HepG2 (cell line): ENCODE measurements around the gene DNMBP. TPM values are rescaled to one million over a fixed set of nuclear protein-coding genes. Genes with fewer than 3 reads are reported as not detected.

Source experiments
- ATF7 ChIP-seq, 2 experiments: fragments of 450-650 bp in 1 of 2; sonication (generic) in 1 of 2; formaldehyde crosslinking in 1 of 2; IDR thresholded peaks; 2 replicates each; pipeline versions ENCODE4 v1.4.0 to v1.6.1; 2016 to 2020; ENCODE audit warnings: antibody characterized with exemption in 1 of 2, mild to moderate bottlenecking in 1 of 2, missing genetic modification reagents in 1 of 2
- CBFB ChIP-seq: sonication (generic); formaldehyde crosslinking; IDR thresholded peaks from 2 replicates; pipeline ENCODE4 v1.4.0; 2020; ENCODE audit warnings: missing genetic modification reagents
- CENPX ChIP-seq: sonication (generic); formaldehyde crosslinking; IDR thresholded peaks from 2 replicates; pipeline ENCODE4 v1.9.0; 2021; ENCODE audit warnings: mild to moderate bottlenecking, missing genetic modification reagents, moderate library complexity
- GATAD2A ChIP-seq: IDR thresholded peaks from 2 replicates; pipeline ENCODE4 v1.6.1; 2016
- HOXD1 ChIP-seq: sonication (generic); formaldehyde crosslinking; IDR thresholded peaks from 2 replicates; pipeline ENCODE4 v1.5.0; 2020; ENCODE audit warnings: missing genetic modification reagents
- IRF9 ChIP-seq: sonication (generic); formaldehyde crosslinking; IDR thresholded peaks from 2 replicates; pipeline ENCODE4 v1.8.0; 2022; ENCODE audit warnings: missing genetic modification reagents, mild to moderate bottlenecking, borderline replicate concordance
- JDP2 ChIP-seq: sonication (generic); formaldehyde crosslinking; IDR thresholded peaks from 2 replicates; pipeline ENCODE4 v1.8.1; 2022; ENCODE audit warnings: missing genetic modification reagents, borderline replicate concordance
- KLF9 ChIP-seq: IDR thresholded peaks from 2 replicates; pipeline ENCODE4 v1.6.1; 2016; ENCODE audit warnings: low read depth
- MBNL3 ChIP-seq: fragments of 250-450 bp; sonication (Bioruptor Pico); conservative IDR thresholded peaks from 2 replicates; pipeline ENCODE4 v1.8.0; 2022; ENCODE audit warnings: mild to moderate bottlenecking, inconsistent platforms
- NFAT5 ChIP-seq: sonication (generic); formaldehyde crosslinking; IDR thresholded peaks from 2 replicates; pipeline ENCODE4 v1.4.0; 2020; ENCODE audit warnings: missing genetic modification reagents
- NR2F1 ChIP-seq, 2 experiments: fragments of 450-650 bp in 1 of 2; formaldehyde crosslinking in 1 of 2; IDR thresholded peaks; 2 replicates each; pipeline versions ENCODE4 v1.5.0 to v1.6.1; 2016 to 2020; ENCODE audit warnings: mild to moderate bottlenecking in 1 of 2, missing compliant biosample characterization in 1 of 2, missing genetic modification reagents in 1 of 2, moderate library complexity in 1 of 2
- PREB ChIP-seq: sonication (generic); formaldehyde crosslinking; IDR thresholded peaks from 2 replicates; pipeline ENCODE4 v1.4.0; 2020; ENCODE audit warnings: missing genetic modification reagents
- TMF1 ChIP-seq: sonication (generic); formaldehyde crosslinking; IDR thresholded peaks from 2 replicates; pipeline ENCODE4 v1.8.1; 2022; ENCODE audit warnings: low read depth, missing genetic modification reagents
- ZEB1 ChIP-seq: IDR thresholded peaks from 2 replicates; pipeline ENCODE4 v1.6.1; 2012; ENCODE audit warnings: mild to moderate bottlenecking, low read depth, inconsistent platforms; ENCODE audit not compliant: insufficient replicate concordance
- ZFP90 ChIP-seq: sonication (generic); formaldehyde crosslinking; IDR thresholded peaks from 2 replicates; pipeline ENCODE4 v1.8.0; 2022; ENCODE audit warnings: missing genetic modification reagents, mild to moderate bottlenecking, inconsistent platforms, borderline replicate concordance
- ZKSCAN8 ChIP-seq: IDR thresholded peaks from 2 replicates; pipeline ENCODE4 v1.6.1; 2016; ENCODE audit warnings: borderline replicate concordance, missing genetic modification reagents, missing compliant biosample characterization
- ZNF331 ChIP-seq: sonication (generic); formaldehyde crosslinking; IDR thresholded peaks from 2 replicates; pipeline ENCODE4 v1.4.0; 2020; ENCODE audit warnings: missing genetic modification reagents
- ZNF496 ChIP-seq: sonication (generic); formaldehyde crosslinking; IDR thresholded peaks from 2 replicates; pipeline ENCODE4 v1.8.1; 2023; ENCODE audit warnings: mild to moderate bottlenecking, moderate library complexity, missing genetic modification reagents; ENCODE audit not compliant: insufficient replicate concordance
- ZNF564 ChIP-seq: sonication (generic); formaldehyde crosslinking; IDR thresholded peaks from 2 replicates; pipeline ENCODE4 v1.8.1; 2023; ENCODE audit warnings: mild to moderate bottlenecking, missing genetic modification reagents
- ZNF616 ChIP-seq: sonication (generic); formaldehyde crosslinking; IDR thresholded peaks from 2 replicates; pipeline ENCODE4 v1.5.0; 2020; ENCODE audit warnings: low read depth, mild to moderate bottlenecking, missing genetic modification reagents
- ZNF792 ChIP-seq: IDR thresholded peaks from 2 replicates; pipeline ENCODE4 v1.6.1; 2016
- polyA plus RNA-seq, 8 experiments: library from polyadenylated mRNA; depleted of rRNA in 3 of 8; stranded (reverse) in 7 of 8; unstranded in 1 of 8; fragments of >200 nt; fragmentation: Illumina TruSeq in 4 of 8; extraction: Trizol in 4 of 8; gene quantifications; 2 replicates each; pipeline versions ENCODE4 v1.2.1 to v1.2.3, GENCODE V29; 2011 to 2016; ENCODE audit warnings: low read depth in 4 of 8, missing spikeins in 1 of 8, mixed read lengths in 1 of 8; ENCODE audit not compliant: insufficient read depth in 1 of 8
- total RNA-seq, 5 experiments: library from RNA; depleted of rRNA; stranded (reverse); fragments of >200 nt; fragmentation: Illumina TruSeq; extraction: Trizol; gene quantifications; 2 replicates each; pipeline ENCODE4 v1.2.3, GENCODE V29; 2016; ENCODE audit warnings: low read depth in 1 of 5
- TF ChIP-seq, protein P1 (sequence below): sonication (generic); formaldehyde crosslinking; IDR thresholded peaks from 2 replicates; pipeline ENCODE4 v1.4.0; 2020; ENCODE audit warnings: missing genetic modification reagents

The DNMBP gene
- total and polyA plus RNA-seq, 2 of the 13 experiments (the other 11 are each of a cell fraction or from before 2014, with no cell fraction given), result 3.6 to 6.3 TPM

DNA sequence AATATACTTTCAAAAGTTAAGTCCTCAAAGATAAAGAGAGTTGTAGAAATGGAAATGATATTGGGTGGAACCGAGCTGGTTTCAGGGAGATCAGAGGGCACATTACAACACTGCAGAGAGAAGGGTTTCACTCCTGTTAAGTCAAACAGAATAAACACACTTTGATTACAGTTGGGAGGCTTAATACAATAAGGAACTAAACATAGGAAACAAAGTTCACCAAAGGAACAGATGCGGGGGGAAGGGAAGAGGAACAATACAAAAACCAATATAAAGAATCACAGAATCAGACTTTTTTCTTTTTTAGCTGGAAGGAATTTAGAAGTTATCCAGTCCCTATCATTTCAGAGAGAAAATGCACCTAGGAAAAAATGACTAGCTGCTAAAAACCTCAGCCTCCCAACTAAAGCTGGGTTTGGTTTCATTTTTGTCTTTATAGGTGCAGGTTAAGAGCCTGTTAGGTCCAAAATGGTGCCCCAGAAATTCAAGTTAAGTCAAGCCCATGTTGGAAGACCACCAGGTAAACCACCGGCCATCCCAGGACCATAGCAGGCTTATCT is 81.9 kb downstream of the DNMBP start (continued):
- TF ChIP-seq CENPX (no peak), JDP2 (CRISPR knock-in tag) (no peak), ZFP90 (CRISPR knock-in tag) (no peak), ZNF564 (CRISPR knock-in tag) (no peak), CBFB (no peak), KLF9 (CRISPR knock-in tag) (no peak), HOXD1 (no peak), ZNF616 (CRISPR knock-in tag) (no peak), NR2F1 (CRISPR knock-in tag; IDR thresholded peaks at IDR 0.05) (no peak), TMF1 (no peak), ZNF496 (no peak), NFAT5 (CRISPR knock-in tag) (no peak), ATF7 (IDR thresholded peaks at IDR 0.05) (no peak), ATF7 (CRISPR knock-in tag; IDR thresholded peaks at IDR 0.05) (no peak), ZNF792 (CRISPR knock-in tag) (no peak), ZKSCAN8 (no peak), PREB (CRISPR knock-in tag) (no peak), IRF9 (CRISPR knock-in tag) (no peak), ZEB1 (no peak), GATAD2A (CRISPR knock-in tag) (peak; percentile 86), ZNF331 (CRISPR knock-in tag) (no peak), MBNL3 (CRISPR knock-in tag) (no peak)
- TF ChIP-seq, protein P1, sequence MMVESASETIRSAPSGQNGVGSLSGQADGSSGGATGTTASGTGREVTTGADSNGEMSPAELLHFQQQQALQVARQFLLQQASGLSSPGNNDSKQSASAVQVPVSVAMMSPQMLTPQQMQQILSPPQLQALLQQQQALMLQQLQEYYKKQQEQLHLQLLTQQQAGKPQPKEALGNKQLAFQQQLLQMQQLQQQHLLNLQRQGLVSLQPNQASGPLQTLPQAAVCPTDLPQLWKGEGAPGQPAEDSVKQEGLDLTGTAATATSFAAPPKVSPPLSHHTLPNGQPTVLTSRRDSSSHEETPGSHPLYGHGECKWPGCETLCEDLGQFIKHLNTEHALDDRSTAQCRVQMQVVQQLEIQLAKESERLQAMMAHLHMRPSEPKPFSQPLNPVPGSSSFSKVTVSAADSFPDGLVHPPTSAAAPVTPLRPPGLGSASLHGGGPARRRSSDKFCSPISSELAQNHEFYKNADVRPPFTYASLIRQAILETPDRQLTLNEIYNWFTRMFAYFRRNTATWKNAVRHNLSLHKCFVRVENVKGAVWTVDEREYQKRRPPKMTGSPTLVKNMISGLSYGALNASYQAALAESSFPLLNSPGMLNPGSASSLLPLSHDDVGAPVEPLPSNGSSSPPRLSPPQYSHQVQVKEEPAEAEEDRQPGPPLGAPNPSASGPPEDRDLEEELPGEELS, result peak; percentile 81
